Islet precursor cell (in vitro differentiated cells): Measurements from ENCODE around the gene PTBP1.

Experiments
- DNase-seq: peaks from one replicate; pipeline ENCODE4 v3.0.0-alpha.2; 2018

PTBP1 gene

DNA sequence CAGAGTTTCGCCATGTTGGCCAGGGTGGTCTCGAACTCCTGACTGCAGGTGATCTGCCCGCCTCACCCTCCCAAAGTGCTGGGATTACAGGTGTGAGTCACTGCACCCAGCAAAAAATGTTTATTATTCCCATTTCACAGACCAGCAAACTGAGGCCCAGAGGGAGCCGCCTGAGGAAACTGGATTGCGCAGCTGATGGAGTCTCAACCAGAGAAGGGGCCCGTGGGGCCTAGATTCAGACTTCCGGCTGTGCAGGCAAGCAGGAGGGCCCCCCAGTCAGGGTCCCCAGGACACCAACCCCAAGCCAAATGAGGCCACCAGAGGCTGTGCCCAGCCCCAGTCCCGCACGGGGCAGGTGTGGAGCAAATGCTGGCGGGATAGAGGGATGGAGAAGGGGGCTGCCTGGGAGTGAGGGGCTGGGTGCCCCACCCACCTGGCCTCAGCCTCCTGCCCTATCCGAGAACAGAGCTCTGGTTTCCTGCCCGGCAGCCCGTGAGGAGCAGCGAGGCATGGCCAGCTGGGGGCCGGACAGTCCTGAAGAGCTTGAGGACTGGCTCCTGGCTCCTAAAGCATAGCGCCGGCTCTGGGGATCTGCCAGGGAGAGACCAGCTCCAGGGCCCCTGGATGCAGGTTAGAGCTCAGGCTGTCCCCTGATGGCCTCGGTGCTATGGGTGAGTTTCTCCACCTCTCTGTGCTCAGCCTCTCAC, 24.4 kb upstream of the PTBP1 start:
- no peak for DNase-seq

- DNase-seq: no peak
These were observed 20.7 kb upstream of the PTBP1 start for GRCh38 chr19:776549-776948.

GRCh38 chr19:778910-779653, 18.2 kb upstream of the PTBP1 start:
- peak; percentile 83 for DNase-seq

DNA sequence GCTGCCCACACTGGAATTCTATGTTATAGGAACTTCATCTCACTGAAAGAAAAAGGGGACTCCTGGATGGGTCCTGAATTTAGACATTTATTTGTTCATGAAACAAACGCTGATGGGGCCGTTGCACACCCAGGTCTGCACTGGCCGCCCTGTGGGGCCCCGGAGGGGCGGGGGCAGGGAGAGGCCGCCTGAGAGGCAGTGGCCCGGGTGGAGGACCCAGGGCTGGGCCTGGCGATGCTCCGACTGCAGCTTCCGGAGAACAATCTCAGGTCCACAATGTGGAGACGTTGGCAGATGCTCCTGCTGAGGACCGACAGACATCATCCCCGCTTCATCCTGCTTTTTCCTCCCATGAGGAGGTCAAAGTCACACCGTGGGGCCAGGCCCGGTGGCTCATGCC, 16.3 kb upstream of the PTBP1 start:
- DNase-seq: no peak

DNA sequence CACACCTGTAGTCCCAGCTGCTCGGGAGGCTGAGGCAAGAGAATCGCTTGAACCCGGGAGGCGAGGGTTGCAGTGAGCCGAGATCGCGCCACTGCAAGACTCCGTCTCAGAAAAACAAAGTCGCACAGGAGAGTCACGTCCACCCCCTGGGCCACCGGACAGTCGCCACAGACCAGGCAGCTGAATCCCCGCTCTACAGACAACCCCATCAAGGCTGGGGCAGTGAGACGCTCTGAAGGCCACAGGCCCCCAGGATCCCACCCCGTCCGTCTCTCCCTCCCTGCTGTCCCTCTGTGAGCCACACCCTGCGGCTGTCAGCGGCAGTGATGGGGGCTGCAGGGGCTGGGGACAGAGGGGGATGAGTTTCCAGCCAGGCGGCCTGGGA, 15.5 kb upstream of the PTBP1 start:
- DNase-seq: no peak

DNA sequence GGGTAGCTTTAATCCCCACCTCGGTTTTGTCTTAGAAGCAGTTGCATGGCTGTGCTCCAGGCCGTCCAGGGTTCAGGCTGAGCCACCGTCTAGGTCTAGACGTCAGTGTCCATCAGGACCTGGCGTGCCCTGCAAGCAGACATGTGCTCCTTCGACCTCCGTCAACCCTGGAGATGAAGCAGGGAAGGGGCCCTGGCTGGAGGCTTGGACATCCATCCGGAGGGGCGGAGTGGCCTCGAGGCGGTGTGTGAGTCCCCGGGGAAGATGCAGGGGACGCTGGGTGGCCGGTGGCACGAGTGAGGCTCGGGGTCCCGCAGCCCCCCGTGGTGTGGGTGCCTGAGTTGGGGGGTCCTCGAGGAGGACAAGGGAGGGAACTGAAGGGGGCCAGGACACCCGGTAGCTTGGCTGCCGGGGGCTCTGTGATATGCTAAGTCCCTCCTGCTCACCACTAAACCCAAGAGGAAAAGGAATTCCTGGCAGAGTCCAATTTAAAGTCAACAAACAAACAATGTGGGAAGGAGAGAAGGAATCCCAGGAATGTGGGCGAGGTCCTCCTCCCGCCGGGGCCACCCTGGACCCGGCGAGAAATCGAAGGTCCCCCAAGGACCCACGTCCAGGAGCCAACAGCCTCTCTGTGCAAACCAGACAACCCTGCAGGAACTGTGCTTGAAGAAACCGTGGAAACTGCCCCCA, 14.9 kb upstream of the PTBP1 start:
- DNase-seq: peak; percentile 88

GRCh38 chr19:782878-783668, 14.2 kb upstream of the PTBP1 start:
- no peak for DNase-seq

DNA sequence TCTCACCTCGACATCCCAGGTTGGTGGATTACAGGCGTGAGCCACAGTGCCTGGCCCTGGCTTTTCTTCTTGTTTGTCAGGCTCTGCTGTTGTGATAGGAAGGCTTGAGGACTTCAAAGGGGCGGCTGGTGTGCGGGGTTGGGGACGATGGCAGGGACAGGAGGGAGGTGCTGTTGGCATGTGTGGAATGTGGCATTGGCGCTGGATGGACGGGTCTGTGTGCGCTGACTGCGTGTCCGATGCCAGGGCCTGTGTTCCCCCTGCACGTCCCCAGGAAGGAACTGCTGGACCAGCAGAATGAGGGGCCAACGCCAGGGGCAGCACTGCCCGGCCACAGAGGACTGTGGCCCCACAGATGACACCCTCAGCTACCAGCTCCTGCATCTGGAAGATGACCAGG, 12.7 kb upstream of the PTBP1 start:
- DNase-seq: no peak

DNA sequence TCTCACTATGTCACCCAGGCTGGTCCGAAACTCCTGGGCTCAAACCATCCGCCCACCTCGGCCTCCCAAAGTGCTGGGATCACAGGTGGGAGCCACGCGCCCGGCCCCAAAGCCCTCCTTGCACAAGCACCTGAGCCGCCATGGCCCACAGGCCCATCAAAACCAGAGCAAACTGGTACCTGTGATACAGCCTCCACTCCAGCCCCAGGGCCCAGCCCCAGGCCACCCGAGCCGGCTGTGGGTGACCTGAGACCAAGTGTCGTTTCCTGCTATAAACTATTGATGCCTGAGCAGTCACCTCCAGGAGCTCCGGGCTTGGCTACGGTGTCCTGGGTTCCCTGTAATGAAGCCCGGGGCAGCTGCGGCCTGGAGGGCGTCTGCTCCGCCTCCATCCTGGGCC, 9.7 kb upstream of the PTBP1 start:
- no peak for DNase-seq

GRCh38 chr19:788686-788982, 8.6 kb upstream of the PTBP1 start:
- no peak for DNase-seq

DNA sequence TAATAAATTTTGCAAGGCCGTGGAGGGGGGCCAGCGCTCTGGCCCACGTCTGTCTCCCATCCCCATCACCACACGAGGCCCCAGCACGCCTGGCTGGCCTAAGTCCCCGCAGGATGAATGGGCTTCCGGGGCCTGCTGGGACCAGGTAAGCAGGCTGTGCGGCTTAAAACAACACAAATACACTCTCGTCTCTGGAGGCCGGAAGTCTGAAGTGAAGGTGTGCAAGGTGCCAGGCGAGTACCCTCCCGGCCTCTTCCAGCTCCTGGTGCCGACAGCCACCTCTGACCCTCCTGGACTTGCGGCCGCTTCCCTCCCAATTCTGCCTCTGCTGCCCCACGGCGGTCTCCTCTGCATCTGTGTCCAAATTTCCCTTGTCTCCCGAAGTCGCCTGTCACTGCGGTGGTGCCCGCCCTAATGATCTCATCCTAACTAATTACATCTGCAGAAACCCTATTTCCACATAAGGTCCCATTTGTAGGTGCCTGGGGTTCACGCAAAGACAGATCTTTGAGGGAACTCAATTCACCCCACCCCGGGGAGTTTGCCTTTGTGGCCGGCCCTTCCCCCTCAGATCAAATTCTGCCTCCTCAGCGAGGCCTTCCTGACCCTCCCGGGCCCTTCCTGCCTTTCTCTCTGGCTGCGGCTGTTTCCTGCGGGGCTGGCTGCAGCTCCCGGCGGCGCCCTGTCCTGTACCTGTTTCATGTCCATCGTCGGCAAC, 8.1 kb upstream of the PTBP1 start:
- peak; percentile 89 for DNase-seq

GRCh38 chr19:789701-790060, 7.6 kb upstream of the PTBP1 start:
- DNase-seq: no peak

DNA sequence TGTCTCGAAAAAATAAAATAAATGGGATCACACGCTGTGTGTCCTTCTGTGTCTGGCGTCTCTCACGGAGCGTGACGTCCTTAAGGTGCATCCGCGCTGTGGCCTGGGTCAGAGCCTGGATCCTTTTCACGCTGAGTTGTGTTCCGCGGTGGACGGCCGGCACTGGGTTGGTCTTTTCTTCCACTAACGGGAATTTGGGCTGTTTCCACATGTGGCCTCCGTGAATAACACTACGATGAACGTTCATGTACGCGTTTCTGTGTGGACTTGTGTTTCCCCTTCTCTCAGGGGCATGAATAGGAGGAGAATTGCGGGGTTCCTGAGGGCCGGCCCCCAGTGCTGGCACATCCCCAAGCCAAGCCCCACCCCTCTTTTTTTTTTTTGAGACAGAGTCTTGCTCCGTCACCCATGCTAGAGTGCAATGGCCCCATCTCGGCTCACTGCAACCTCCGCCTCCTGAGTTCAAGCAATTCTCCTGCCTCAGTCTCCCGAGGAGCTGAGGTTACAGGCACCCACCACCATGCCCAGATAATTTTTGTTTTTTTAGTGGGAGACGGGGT, 6.2 kb upstream of the PTBP1 start:
- no peak for DNase-seq

DNA sequence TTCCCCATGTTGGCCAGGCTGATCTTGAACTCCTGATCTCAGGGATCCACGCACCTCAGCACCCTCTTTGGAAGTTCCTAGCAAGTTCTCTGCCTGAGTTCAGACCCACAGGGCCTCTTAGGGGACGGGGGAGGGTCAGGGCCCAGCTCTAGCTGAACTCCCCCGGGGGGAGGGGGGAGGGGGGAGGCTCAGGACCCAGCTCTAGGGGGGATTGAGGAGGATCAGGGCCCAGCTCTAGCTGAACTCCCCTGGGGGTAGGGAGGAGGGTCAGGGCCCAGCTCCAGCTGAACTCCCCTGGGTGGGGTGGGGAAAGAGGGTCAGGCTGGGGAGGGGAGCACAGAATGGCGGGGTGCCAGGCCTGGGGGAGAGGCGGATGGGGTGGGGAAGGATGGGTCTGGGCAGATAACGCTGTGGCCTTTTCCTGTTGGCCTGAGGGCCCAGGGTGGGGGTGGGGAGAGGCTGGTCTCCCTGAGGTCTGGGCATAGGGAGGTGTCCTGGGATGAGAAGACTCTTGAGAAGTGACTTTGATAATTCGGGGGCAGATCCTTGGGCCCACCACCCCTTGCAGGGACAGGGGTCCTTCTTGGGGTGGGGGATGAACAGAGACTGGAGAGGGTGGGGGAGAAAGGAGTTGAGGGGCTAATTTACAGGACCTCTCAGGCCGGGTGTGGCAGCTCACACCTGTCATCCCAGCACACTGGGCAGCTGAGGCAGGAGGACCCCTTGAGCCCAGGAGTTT, 5.5 kb upstream of the PTBP1 start:
- no peak for DNase-seq

DNA sequence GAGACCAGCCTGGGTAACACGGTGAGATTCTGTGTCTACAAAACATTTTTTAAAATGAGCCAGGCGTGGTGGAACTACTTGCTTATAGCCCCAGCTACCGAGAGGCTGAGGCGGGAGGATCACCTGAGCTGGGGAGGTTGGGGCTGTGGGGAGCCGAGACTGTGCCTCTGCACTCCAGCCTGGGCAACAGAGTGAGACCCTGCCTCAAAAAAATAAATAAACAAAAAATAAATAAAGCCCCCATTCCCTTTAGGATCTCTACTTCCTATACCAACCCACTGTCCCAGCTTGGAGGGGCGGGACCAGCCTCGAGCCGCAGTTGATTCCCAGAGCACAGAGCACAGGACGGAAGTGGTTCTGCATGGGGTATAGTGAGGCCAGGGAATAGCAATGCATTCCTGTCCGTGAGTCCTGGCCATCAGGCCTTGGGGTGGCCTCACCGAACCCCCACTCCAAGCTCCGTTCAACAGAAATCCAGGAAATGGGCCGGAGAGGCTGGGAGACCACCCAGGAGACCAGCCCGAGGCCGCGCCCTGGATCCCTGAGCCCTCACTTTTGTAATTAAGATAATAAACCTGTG, 4.9 kb upstream of the PTBP1 start:
- peak; percentile 60 for DNase-seq

DNA sequence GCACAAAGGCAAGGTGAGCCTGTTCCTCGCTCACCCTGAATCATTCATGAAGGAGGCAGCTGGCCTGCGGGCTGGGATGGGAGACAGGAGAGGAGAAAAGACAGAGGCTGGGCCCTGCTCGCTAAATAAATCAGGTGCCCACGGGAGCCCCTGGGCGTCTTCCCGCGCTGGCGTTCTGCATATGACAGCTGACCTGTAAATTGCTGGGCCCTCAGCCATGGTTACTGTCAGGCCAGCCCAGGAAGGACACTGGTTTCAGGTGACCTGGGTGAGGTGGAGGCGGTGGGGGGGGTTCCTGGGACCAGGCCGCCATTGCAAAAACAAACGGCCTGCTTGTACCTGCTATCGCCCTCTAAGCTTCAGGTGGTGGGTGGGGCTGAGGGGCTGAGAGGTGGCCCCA, 3.4 kb upstream of the PTBP1 start:
- DNase-seq: no peak

DNA sequence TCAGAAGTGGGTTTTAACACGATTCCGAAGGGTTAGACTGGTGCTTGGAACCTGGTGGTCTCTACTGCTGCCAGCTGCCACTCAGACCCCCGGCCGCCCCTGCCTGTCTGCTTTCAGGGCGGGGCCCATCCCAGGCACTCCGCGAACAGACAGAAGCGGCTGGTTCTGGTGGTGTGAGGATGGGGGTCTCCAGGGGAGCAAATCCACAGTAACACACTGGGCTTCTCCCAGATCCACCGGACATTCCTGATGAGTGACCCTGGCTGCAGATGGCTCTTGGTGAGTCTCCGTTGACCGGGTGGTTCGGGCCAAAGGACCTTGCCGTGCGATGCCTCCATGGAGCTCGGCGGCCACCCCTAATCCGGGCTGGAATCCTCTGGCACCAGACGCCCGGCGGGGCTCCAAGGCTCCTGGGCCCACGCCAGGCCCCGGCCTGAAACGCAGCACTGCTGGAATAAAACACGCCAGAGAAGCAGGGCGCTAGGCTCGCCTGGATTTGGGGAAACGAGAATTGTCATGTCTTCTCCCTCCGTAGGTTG, 2.1 kb upstream of the PTBP1 start:
- DNase-seq: no peak

DNA sequence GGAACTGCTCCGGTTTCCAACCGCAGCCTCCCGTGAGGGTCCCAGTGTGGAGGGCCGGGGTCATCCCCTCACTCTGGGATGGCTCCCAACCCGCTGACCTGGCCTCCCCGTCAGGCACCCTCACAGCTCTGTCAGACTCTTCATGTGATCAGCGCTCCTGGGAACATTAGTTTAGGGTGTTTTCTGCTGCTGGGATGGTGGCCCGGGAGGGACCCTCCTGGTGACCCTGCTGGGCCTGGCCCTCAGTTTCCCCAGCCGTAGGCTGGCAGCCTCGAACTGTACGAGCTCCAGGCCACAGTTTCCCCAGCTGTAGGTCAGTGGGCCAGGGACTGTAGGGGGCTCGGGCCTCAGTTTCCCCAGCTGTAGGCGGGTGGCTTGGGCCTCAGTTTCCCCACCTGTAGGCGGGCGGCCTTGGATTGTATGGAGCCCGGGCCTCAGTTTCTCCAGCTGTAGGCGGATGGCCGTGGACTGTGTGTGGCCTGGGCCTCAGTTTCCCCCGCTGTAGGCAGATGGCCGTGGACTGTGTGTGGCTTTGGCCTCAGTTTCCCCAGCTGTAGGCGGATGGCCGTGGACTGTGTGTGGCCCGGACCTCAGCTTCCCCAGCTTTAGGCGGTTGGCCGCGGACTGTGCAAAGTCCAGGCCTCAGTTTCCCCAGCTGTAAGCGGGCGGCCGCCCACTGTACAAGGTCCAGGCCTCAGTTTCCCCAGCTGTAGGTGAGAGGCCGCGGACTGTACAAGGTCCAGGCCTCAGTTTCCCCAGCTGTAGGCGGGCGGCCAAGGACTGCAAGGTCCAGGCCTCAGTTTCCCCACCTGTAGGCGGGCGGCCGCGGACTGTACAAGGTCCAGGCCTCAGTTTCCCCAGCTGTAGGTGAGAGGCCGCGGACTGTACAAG, 1.3 kb upstream of the PTBP1 start:
- DNase-seq: no peak

- peak; percentile 85 for DNase-seq
These were observed 519 bp downstream of the PTBP1 start for GRCh38 chr19:797528-798414.
